Femur (tissue), 1 donor: ENCODE measurements around the gene LRRC4B.
A peak's percentile ranks its signal among the peaks of the same experiment; 100 is the strongest.
"Not testable (repeated sequence)": the region's sequence is repeated elsewhere in the genome, so short reads cannot be mapped to it uniquely, and the experiment has no call there.

Experiments
- DNase-seq: peaks from one replicate; pipeline ENCODE4 v3.0.0-alpha.2; 2017

LRRC4B gene, protein sequence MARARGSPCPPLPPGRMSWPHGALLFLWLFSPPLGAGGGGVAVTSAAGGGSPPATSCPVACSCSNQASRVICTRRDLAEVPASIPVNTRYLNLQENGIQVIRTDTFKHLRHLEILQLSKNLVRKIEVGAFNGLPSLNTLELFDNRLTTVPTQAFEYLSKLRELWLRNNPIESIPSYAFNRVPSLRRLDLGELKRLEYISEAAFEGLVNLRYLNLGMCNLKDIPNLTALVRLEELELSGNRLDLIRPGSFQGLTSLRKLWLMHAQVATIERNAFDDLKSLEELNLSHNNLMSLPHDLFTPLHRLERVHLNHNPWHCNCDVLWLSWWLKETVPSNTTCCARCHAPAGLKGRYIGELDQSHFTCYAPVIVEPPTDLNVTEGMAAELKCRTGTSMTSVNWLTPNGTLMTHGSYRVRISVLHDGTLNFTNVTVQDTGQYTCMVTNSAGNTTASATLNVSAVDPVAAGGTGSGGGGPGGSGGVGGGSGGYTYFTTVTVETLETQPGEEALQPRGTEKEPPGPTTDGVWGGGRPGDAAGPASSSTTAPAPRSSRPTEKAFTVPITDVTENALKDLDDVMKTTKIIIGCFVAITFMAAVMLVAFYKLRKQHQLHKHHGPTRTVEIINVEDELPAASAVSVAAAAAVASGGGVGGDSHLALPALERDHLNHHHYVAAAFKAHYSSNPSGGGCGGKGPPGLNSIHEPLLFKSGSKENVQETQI

DNA sequence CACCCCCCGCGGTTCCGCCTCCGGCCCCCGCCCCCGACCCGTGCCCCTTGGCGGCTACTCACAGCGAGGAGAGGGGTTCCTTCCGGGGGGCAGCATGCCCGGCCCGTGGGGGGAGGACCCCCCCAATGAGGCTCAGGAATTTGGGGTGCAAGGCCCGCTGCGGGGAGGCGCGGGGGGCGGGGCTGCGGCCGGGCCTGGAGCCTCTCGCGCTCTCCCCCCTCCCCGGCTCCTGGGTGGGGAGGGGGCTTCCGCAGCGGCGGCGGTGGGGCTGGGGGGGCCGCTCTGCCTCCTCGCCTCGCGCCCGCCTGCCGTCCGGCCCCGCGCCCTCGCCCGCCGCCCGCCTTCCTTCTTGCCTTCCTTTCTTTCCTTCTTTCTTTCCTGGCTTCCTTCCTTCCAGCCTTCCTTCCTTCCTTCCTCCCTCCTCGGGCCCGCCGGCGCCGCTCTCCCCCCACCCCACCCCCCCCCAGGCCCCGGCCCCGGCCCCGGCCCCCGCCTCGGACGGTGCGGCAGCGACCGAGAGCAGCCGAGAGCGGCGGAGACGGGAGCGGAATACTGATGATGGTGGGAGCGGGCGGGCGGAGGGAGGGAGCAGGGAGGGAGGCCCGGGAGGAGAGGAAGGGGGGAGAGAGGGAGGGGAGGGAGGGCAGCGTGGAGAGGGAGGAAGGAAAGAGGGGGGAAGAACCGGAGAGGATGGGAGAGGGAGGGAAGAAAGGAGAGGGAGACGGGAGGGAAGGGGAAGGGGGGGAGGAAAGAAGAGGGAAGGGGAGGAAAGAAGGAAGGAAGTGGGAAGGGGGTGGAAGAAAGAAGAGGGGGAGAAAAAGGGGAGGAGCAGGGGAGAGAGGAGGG is at the start of gene LRRC4B:
LRRC4B (minus strand) TSS at position 554 of the 846 bp plus-strand sequence. CDS start 19,597 bp downstream, outside the sequence.
- DNase-seq, result peak; percentile 70

DNA sequence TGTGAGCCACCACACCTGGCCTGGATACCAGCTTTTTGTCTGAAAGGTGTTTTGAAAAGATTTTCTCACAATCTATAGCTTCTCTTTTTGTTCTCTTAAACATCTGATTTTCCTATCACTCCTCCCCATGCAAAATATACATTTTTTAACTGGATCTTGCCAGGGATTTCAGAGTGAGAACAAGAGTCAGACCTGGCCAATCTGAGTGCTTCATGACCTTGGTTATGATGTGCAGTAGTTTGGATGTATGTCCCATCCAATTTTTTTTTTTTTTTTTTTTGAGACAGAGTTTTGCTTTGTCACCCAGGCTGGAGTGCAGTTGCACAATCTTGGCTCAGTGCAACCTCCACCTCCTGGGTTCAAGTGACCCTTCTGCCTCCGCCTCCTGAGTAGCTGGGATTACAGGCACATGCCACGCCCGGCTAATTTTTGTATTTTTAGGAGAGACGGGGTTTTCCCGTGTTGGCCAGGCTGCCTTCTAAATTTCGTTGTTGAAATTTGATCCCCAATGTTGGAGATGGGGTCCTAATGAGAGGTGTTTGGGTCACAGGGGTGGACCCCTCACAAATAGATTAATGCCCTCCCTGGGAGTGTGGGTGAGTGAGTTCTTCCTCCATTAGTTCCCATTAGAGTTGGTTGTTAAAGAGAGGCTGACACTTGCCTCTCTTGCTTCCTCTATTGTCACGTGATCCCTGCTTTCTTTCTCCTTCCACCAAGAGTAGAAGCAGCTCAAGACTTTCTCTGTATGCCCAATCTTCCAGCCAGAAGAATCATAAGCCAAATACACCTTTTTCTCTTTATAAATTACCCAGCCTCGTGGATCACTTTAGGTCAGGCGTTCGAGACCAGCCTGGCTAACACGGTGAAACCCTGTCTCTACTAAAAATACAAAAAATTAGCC is 44.5 kb upstream of the LRRC4B start:
- not testable (repeated sequence) for DNase-seq

DNA sequence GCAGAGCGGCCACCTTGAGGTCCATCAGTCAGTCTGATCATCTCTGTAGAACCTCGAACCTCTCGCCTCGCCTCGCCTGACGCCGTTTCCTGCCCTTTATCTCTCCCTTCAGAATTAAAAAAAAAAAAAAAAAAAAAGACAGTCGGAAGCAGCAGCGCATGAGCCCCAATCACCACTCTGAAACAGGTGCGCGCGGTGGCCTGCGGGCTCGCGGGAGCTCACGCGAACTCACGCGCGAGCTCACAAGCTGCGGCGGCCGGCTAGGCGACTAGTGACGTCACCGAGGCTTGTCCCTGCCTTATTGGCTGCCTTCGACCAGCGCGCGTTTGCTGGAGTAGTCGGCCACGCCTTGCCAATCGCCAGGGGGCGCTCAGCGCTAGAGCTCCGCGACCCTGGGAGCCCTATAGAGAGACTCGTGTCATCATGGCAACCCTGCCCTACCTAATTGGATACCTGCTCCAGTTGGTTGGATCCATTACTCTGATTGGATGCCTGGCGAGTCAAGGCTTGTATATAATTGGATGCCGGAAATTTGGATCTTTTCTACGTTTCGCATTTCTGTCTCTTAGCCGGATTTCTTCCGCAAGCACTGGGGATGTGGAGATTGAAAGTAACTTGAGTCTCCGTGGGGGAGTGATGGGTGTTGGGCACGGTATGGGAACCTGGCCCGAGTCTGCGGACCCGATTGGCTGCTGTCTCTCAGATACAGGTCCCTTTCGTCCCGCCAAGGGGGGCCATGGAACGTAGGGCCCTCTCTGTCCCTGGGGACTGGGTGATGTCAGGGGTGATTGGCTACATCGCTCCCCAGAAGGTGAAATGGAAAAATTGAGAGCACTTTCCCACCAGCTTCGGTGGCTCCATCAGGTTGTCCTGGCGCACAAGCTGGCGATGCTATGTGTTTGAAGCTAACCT is 39.9 kb upstream of the LRRC4B start:
- DNase-seq, result peak; percentile 89

DNA sequence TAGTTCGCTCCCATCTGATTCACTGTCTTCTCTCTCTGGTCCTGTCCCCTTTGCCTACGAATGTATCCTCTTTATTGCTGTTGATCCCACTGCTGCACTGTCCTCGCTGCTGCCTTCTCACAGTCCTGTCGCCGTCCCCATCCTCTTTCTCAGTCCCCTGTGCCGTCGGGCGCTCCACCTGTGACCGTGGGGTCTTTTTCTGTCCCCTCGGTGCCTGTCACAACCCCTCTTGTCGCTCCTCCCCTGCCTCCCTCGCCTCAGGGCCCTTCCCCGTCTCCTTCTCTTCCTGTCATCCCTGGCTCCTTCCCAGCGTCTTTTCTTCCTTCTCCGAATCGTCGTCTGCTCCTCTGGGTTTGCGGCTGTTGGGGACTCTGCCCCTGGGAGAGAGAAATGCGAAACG is 39.2 kb upstream of the LRRC4B start:
- no peak for DNase-seq

DNA sequence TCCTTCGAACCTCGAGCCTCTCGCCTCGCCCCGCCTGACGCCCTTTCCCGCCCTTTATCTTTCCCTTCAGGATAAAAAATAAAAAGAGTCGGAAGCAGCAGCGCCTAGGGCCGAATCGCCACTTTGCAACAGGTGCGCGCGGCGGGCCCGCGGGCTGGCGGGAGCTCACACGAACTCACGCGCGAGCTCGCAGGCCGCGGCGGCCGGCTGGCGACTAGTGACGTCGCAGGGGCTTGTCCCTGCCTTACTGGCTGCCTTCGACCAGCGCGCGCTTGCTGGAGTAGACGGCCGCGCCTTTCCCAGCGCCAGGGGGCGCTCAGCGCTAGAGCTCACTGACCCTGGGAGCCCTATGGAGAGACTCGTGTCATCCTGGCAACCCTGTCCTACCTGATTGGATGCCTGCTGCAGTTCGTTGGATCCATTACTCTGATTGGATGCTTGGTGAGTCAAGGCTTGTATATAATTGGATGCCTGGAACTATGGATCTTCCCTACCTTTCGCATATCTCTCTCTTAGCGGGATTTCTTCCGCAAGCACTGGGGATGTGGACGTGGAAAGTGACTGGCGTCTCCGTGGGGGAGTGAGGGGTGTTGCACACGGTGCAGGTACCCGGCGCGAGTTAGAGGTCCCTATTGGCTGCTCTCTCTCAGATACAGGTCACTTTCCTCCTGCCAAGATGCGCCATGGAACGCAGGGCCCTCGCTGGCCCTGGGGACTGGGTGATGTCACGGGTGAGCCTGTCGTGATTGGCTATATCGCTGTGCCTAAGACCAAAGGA is 38.0 kb upstream of the LRRC4B start:
- DNase-seq, result not testable (repeated sequence)

DNA sequence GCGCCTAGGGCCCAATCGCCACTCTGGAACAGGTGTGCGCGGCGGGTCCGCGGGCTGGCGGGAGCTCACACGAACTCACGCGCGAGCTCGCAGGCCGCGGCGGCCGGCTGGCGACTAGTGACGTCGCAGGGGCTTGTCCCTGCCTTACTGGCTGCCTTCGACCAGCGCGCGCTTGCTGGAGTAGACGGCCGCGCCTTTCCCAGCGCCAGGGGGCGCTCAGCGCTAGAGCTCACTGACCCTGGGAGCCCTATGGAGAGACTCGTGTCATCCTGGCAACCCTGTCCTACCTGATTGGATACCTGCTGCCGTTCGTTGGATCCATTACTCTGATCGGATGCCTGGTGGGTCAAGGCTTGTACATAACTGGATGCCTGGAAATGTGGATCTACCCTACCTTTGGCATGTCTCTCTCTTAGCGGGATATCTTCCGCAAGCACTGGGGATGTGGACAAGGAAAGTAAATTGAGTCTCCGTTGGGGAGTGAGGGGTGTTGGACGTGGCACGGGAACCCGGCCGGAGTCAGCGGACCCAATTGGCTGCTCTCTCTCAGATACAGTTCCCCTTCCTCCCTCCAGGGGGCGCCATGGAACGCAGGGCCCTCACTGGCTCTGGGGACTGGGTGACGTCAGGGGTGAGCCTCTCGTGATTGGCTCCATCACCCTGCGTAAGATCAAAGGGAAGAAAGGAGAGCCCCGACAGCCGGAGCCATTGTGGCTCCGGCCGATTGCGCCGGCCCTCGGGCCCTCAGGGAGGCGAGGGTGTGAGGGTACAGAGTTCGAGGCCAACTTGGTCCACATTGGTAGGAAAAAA is 36.2 kb upstream of the LRRC4B start:
- not testable (repeated sequence) for DNase-seq

DNA sequence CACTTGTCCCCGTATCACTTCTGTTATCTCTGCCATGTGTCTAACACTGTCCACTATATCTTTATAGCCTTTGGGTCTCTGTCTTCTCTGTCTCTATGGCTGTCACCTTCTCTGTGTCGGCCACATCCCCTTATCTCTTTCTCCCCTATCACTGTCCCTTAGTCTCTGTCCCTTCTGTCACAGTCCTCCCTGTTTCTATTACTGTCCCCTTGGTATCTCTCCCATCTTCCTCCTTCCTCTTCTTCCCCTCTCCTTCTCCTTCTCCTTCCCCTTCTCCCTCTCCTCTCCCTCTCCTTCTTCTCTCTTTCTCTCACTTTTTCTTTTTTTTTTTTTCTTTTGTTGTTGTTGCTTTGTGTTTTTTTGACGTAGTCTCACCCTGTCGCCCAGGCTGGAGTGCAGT is 34.7 kb upstream of the LRRC4B start:
- no peak for DNase-seq

DNA sequence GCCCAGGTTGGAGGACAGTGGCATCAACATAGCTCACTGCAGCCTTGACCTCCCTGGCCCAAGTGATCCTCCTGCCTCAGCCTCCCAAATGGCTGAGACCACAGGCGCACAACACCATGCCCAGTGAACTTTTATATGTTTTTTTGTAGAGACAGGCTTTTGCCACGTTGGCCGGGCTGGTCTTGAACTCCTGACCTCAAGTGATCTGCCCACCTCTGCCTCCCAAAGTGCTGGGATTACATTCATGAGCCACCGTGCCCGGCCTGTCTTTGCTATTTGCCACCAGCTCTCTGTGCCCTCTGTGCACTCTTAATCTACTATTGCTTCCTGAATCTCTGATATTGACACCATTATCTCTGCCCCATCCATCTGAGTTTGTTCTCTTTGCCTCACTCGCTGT is 34.3 kb upstream of the LRRC4B start:
- no peak for DNase-seq

DNA sequence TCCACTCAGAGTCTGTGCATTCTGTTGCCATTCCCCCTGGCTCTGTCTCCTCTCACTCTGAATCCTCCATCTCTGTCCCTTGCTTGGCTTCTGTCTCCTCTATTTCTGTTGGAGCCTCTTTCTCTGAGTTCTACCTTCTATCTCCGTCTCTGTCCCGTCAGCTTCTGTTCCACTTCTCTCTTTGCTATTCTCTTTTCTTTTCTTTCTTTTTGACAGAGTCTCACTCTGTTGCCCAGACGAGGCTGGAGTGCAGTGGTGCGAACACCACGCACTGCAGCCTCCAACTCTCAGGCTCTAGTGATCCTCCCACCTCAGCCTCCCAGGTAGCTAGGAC is 33.8 kb upstream of the LRRC4B start:
- no peak for DNase-seq

DNA sequence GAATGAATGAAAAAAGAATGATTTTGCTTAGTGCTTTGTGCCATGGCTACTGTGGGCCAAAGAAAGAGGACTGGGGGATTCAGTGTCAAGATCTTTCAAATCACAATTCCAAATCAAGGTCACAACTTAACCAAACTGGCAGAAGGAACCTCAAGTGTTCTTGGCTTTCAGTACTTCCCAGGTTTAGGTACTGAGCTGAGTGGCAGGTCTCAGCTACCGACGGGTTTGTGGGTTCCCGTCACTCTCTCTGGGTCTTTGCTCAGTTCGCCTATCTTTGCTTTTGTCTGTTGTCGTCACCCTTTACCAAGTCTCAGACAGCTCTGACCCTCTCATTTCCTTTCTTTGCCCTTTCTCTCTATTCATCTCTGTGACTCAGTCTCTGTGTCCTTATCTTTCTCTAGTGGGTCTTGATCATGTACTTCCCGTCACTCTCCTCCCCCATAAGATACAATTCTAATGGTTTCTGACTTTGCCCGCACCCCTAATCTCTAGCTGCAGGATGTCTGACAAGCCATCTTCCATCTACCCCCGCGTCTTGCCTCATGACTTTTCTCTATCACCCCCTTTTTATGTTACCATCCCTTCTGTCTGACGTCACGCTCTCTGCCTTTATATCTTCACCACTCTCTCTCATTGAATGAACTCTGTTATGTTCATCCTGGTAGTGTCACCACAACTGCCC is 33.3 kb upstream of the LRRC4B start:
- no peak for DNase-seq

DNA sequence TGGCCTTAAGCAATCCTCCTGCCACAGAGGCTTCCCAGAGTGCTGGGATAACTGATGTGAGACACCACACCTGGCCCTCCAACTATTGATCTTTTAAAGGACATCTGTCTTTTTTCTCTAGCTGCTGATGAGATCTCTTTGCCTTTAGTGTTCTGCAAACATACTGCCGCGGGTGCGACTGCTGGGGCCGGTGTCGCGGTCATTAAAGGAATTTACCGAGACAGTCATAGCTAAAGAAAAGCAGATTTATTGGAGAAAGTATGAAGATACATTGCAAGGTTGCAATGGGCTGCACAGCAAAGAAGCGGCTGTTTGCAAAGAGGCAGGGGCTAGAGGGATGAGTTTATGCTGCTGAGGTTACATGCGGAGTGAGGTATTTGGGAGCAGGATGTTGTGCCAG is 31.2 kb upstream of the LRRC4B start:
- DNase-seq, result no peak

DNA sequence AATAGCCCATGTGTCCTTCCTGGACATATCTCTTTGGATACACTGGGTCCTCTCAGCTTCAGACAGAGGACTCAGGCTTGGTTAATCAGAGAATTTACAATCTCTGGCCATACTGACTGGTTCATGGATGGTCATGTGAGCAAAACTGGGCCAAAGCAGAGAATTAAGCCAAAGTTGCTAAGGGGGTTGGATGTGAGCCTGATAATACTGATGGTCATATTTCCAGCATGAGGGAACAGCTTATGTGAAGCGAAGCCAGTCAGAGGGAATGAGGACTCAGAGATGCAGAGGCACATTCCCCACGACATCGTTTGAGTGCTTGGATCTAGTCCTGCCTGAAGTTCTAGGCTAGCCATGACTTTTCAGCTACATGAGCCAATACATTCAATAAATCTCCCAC is 22.0 kb upstream of the LRRC4B start:
- DNase-seq, result no peak

DNA sequence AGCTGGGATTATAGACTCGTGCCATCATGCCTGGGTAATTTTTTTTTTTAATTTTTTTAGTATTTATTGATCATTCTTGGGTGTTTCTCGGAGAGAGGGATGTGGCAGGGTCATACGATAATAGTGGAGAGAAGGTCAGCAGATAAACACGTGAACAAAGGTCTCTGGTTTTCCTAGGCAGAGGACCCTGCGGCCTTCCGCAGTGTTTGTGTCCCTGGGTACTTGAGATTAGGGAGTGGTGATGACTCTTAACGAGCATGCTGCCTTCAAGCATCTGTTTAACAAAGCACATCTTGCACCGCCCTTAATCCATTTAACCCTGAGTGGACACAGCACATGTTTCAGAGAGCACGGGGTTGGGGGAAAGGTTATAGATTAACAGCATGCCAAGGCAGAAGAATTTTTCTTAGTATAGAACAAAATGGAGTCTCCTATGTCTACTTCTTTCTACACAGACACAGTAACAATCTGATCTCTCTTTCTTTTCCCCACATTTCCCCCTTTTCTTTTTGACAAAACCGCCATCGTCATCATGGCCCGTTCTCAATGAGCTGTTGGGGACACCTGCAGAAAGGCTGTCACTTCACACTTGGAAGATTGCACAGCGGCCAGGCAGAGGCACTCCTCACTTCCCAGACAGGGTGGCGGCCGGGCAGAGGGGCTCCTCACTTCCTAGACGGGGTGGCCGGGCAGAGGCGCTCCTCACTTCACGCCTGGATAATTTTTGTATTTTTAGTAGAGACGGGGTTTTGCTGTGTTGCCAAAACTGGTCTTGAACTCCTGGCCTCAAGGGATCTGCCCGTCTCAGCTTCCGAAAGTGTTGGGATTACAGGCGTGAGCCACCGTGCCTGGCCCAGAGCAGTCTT is 13.8 kb upstream of the LRRC4B start:
- DNase-seq, result not testable (repeated sequence)

DNA sequence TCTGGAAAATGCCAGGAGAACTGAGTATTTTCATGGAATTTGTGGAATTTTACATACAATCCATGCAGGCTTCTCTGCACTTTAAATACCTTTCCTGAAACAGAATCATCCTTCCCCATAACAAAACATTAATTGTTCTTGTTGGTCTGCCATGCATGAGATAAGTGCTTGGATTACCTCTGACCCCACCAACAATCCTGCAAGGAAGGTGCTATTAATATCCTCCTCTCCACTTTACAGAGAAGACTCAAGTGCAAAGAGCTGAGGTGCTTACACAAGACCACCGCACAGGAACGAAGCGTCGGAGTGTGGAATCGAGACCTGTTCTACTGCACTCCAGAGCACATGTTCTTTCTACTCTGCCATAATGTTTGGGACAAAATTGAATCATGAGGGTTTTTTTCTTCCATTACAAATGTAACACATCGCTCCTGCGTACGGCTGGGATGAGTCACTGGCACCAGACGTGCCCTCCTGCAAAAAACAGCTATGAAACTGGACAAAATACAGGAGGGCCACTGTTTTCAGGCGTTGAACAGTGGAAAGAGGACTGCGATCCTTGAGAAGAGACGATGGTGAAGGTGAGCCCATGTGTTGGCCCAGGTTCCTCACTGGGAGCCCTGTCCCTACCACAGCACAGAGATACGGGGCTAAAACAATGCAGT is 12.9 kb upstream of the LRRC4B start:
- no peak for DNase-seq

DNA sequence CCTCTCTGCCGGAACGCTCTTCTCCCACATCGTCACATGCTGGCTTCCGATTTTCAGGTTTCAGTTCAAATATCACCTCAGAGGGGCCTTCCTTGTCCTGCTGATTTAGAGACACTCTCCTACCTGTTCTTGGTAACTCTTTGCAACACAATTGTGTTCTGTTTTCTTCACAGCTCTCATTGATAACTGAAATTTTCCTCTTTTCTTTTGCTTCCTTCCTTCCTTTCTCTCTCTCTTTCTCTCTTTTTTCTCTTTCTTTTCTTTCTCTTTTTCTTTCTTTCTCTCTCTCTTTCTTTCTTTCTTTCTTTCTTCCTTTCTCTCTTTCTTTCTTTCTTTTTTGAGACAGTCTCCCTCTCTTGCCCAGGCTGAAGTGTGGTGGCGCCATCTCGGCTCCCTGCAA is 12.0 kb upstream of the LRRC4B start:
- DNase-seq, result no peak

DNA sequence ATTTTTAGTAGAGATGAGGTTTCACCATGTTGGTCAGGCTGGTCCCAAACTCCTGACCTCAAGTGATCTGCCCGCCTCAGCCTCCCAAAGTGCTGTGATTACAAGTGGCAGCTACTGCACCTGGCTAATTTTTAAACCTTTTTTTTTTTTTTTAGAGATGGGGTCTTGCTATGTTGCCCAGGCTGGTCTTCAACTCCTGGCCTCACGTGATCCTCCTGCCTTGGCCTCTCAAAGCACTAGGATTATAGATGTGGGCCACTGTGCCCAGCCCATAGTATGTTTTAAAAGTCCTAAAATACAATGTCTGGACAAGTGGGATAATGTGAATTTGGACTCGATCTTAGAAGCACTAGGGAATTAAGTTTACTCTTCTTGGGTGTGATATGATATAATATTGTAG is 8.5 kb upstream of the LRRC4B start:
- not testable (repeated sequence) for DNase-seq

DNA sequence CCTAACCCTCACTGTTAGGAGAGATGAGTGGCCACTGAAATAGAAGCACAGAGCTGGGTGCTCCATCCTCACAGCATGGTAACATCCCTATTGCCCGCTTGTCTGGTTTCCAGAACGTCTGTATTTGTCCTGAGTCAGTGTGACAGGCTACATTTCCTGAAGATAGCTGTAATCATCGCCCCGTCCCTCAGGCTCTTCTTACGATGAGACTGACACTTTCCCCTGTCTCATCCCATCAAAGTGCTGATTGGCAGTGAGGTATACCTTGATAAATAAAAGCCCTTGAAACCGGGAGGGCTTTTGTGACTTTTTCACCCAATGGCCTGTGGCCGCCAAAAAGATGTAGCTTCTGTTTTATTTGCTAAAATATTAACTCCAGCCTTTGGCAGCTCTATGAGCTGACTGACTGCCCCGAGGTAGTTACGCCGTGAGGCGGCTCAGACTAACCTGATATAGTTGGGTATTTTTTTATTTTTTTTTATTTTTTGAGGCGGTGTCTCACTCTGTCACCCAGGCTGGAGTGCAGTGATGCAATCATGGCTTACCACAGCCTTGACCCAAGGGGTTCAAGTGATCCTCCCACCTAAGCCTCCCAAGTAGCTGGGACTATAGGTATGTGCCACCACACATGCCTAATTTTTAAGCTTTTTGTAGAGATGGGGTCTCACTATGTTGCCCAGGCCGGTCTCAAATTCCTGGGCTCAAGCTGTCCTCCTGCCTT is 5.7 kb upstream of the LRRC4B start:
- DNase-seq, result no peak
